Measurements from ENCODE around the gene FGF22. TPM values are rescaled to one million over a fixed set of nuclear protein-coding genes. Genes with fewer than 3 reads are reported as not detected.

FGF22 gene
- polyA plus RNA-seq, 3 donors, result not detected

DNA sequence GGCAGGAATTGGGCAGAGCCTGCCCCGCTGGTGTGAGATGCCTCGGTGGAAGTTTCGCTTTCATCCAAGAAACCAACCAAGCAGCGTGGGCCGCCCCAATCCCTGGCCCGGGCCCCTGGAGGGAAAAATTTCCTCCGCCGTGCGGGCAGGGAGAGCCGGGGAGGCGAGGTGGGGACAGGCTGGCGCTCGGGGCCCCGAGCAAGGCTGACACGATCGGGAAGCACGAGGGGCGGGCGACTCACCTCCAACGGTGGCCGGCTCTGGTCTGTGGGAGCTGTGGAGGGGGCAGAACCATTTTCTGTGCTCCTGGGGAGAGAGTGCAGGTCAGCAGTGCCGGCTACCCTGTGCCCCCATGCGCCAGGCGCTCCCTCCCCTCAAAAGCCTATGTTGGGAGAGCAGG, 12.3 kb downstream of the FGF22 start:
- H3K4me1 ChIP-seq (ENCODE audit: control insufficient read depth in 1 of 2, insufficient read depth in 2 of 2, low read length in 2 of 2), result no peaks in the 10 kb centered on the region
- no peak overlapping the region for H3K9ac ChIP-seq (ENCODE audit: insufficient read depth, low read length, poor library complexity, severe bottlenecking)
- no peak overlapping the region for H3K4me2 ChIP-seq (replicated peaks; ENCODE audit: extremely low read depth, low read length, poor library complexity, severe bottlenecking)
- Mint-ChIP-seq H3K9me3 (no peaks in the 10 kb centered on the region), H3K4me3 (no peak overlapping the region), H3K36me3 (peaks cover 30 to 77% of the 10 kb centered on the region in 2 donors), H3K27ac (no peak overlapping the region), H3K27me3 (ENCODE audit: low read depth in 3 of 3) (no peaks in the 10 kb centered on the region), H3K4me1 (peaks cover 6% of the 10 kb centered on the region)
- H3K27ac ChIP-seq (ENCODE audit: low read depth in 1 of 2, low read length in 2 of 2), result no peak overlapping the region
- peaks cover 98% of the 10 kb centered on the region for H4K20me1 ChIP-seq (ENCODE audit: insufficient read depth, low read length)
- no peak for DNase-seq
- H3K36me3 ChIP-seq (replicated peaks in 1 of 2; ENCODE audit: control insufficient read depth in 1 of 2, insufficient read depth in 2 of 2, low read length in 2 of 2), result peaks cover 74 to 86% of the 10 kb centered on the region in 2 donors
- no peaks in the 10 kb centered on the region for H3K27me3 ChIP-seq (ENCODE audit: control insufficient read depth in 2 of 2, insufficient read depth in 2 of 2, low read length in 2 of 2)
- H2AFZ ChIP-seq (ENCODE audit: insufficient read depth, low read depth, low read length, poor library complexity, severe bottlenecking), result no peak overlapping the region
- intact Hi-C loops (cut with micrococcal nuclease), result no loop called here
- peaks cover 63% of the 10 kb centered on the region for H3K79me2 ChIP-seq (ENCODE audit: insufficient read depth, low read length)
- no peaks in the 10 kb centered on the region for H3K9me3 ChIP-seq (replicated peaks in 1 of 2; ENCODE audit: control insufficient read depth in 1 of 2, insufficient read depth in 1 of 2, low read length in 2 of 2)
- no peak for TF ChIP-seq CTCF (IDR thresholded peaks at IDR 0.05)
- no peak overlapping the region for H3K4me3 ChIP-seq (replicated peaks in 1 of 3; ENCODE audit: low read depth in 2 of 3, low read length in 3 of 3)
- 90% methylated on average over 20 of the region's 24 CpGs for WGBS (ENCODE audit: insufficient coverage)

DNA sequence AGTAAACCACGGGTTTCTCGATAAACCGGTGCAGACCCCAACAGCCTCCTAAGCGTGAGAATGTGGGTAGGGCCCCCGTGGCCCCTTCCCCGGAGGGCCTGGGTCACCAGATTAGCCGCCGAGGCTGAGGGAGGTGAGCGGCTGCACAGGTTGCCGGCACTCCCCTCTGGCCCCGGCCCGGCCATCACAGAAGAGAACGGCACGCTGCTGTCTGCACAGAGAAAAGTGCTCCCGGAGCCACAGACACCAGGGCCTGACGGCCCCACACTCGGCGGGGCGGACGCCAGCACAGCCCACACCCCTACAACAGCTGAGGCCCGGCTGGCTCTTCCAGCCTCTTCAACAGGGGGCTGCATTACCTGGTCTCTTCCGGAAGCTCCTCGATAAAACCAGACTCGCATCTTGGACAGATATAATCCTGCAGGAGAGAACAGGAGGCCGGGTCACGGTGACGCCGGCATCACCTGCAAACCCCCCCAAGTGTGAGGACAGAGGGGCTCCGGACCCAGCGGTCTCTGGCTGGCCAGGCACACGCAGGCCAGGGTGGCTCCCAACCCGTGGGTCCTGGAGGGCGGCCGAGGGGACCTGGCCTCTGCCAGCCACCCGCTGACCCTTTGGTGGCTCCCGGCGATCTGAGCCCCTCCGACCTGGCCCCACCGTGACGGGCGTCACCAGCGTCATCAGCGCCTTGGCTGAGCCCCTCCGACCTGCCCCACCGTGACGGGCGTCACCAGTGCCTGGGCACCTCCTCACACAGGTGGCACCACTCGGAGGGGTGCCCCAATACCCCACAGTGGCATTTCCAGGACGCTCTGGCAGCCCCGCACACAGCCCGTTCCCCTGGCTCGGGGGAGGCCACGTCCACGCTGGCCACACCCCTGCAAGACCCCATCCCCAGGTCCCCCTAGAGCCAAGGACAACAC, 13.0 kb downstream of the FGF22 start:
- Histone ChIP-seq H3K4me2 (replicated peaks; ENCODE audit: extremely low read depth, low read length, poor library complexity, severe bottlenecking) (no peak overlapping the region), H3K27ac (ENCODE audit: low read depth in 1 of 2, low read length in 2 of 2) (no peak overlapping the region), H3K9ac (ENCODE audit: insufficient read depth, low read length, poor library complexity, severe bottlenecking) (no peak overlapping the region), H3K79me2 (ENCODE audit: insufficient read depth, low read length) (peaks cover 71% of the 10 kb centered on the region), H3K27me3 (ENCODE audit: control insufficient read depth in 2 of 2, insufficient read depth in 2 of 2, low read length in 2 of 2) (no peaks in the 10 kb centered on the region), H2AFZ (ENCODE audit: insufficient read depth, low read depth, low read length, poor library complexity, severe bottlenecking) (no peak overlapping the region), H3K4me3 (replicated peaks in 1 of 3; ENCODE audit: low read depth in 2 of 3, low read length in 3 of 3) (no peak overlapping the region), H3K36me3 (replicated peaks in 1 of 2; ENCODE audit: control insufficient read depth in 1 of 2, insufficient read depth in 2 of 2, low read length in 2 of 2) (peaks cover 72 to 85% of the 10 kb centered on the region in 2 donors), H4K20me1 (ENCODE audit: insufficient read depth, low read length) (peaks cover 98% of the 10 kb centered on the region), H3K4me1 (ENCODE audit: control insufficient read depth in 1 of 2, insufficient read depth in 2 of 2, low read length in 2 of 2) (no peaks in the 10 kb centered on the region), H3K9me3 (replicated peaks in 1 of 2; ENCODE audit: control insufficient read depth in 1 of 2, insufficient read depth in 1 of 2, low read length in 2 of 2) (no peaks in the 10 kb centered on the region)
- intact Hi-C loops (cut with micrococcal nuclease), result no loop called here
- no peak overlapping the region for H3K4me3 Mint-ChIP-seq
- WGBS (ENCODE audit: insufficient coverage), result 95% methylated on average over 54 of the region's 54 CpGs
- H3K27me3 Mint-ChIP-seq (ENCODE audit: low read depth in 3 of 3), result no peaks in the 10 kb centered on the region
- H3K36me3 Mint-ChIP-seq, result peaks cover 33 to 79% of the 10 kb centered on the region in 2 donors
- no peak for DNase-seq
- H3K27ac Mint-ChIP-seq, result no peak overlapping the region
- H3K4me1 Mint-ChIP-seq, result peaks cover 8% of the 10 kb centered on the region
- TF ChIP-seq CTCF (IDR thresholded peaks at IDR 0.05), result no peak
- no peaks in the 10 kb centered on the region for H3K9me3 Mint-ChIP-seq

All from CD14-positive monocyte (primary cell).